ENCODE measurements around the gene COQ8A.

The COQ8A gene

DNA sequence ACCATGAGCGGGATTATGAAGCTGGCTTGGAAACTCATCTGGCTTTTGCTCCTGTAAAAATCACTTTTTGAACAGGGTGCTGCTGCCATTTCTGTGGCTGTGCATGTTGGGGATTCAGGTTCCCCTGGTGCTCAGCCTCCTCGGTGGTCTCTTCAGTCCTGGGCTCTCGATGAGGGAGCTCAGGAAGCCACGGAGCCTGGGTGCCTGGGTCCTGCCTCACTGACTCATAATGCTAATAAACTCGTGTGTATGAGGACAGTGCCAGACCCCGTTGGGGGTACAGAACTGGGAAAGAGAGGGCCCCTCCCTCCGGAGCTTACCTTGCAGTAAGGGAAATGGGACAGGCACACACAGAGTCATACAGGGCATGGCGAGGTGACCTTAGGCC, 5.8 kb downstream of the COQ8A start:
- Histone ChIP-seq H3K9me3 (ENCODE audit: control insufficient read depth, low read depth, low read length) (no peaks in the 10 kb centered on the region), H3K36me3 (ENCODE audit: control insufficient read depth, low read depth, low read length) (no peaks in the 10 kb centered on the region), H3K27me3 (ENCODE audit: control insufficient read depth, insufficient read depth, low read length) (peaks cover 3% of the 10 kb centered on the region), H3K9ac (ENCODE audit: low read length) (no peak overlapping the region), H3K27ac (ENCODE audit: low read length) (no peak overlapping the region), H3K4me1 (ENCODE audit: control insufficient read depth, low read depth, low read length) (peaks cover 13% of the 10 kb centered on the region), H3K4me3 (ENCODE audit: low read length) (no peak overlapping the region)

DNA sequence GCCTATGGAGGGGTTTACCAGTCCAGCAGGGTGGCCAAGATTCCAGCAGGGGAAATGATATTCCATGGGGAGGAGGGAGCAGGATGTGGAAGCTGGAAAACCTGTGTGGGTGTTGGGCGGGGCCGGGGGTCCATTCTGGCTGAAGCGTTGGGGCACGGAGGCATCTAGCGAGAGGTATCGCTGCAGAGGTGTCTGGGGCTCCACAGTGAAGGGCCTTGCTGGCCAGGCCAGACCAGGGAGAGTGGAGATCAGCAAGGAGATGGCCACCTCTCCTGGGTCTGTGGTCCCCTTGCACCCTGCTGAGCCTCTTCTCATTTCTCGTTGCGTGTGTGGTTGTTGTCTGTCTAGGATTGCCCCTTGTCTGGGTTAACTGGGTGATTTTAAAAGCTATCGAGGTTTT, 6.2 kb downstream of the COQ8A start:
- Histone ChIP-seq H3K27ac (ENCODE audit: low read length) (no peak overlapping the region), H3K27me3 (ENCODE audit: control insufficient read depth, insufficient read depth, low read length) (no peaks in the 10 kb centered on the region), H3K36me3 (ENCODE audit: control insufficient read depth, low read depth, low read length) (no peaks in the 10 kb centered on the region), H3K4me3 (ENCODE audit: low read length) (no peak overlapping the region), H3K9me3 (ENCODE audit: control insufficient read depth, low read depth, low read length) (no peaks in the 10 kb centered on the region), H3K9ac (ENCODE audit: low read length) (no peak overlapping the region), H3K4me1 (ENCODE audit: control insufficient read depth, low read depth, low read length) (peaks cover 11% of the 10 kb centered on the region)

DNA sequence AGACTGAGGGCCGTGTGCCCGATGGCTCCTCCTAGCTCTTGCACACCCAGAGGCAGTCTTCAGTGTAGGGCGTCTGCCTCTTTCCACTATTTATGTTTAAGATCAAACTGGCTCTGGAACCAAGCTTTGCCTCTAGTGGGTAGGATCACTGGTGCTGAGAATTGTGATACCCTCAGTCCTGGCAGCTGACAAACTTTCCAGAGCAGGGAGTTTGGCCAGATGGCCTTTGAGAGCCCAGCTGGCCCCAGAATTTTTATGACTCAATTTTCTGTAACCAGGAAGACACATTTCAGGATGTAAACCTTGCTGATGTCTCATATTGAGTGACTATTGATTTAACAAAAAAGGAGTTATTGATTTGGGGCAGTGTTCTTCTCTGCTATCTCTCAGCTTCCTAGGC, 6.7 kb downstream of the COQ8A start:
- peaks cover 11% of the 10 kb centered on the region for H3K4me1 ChIP-seq (ENCODE audit: control insufficient read depth, low read depth, low read length)
- H3K27me3 ChIP-seq (ENCODE audit: control insufficient read depth, insufficient read depth, low read length): no peaks in the 10 kb centered on the region
- no peak overlapping the region for H3K9ac ChIP-seq (ENCODE audit: low read length)
- H3K9me3 ChIP-seq (ENCODE audit: control insufficient read depth, low read depth, low read length): no peaks in the 10 kb centered on the region
- no peak overlapping the region for H3K4me3 ChIP-seq (ENCODE audit: low read length)
- no peaks in the 10 kb centered on the region for H3K36me3 ChIP-seq (ENCODE audit: control insufficient read depth, low read depth, low read length)
- no peak overlapping the region for H3K27ac ChIP-seq (ENCODE audit: low read length)

GRCh38 chr1:226948051-226948450, 8.0 kb downstream of the COQ8A start:
- Histone ChIP-seq H3K4me1 (ENCODE audit: control insufficient read depth, low read depth, low read length) (peaks cover 11% of the 10 kb centered on the region), H3K9me3 (ENCODE audit: control insufficient read depth, low read depth, low read length) (no peaks in the 10 kb centered on the region), H3K36me3 (ENCODE audit: control insufficient read depth, low read depth, low read length) (no peaks in the 10 kb centered on the region), H3K9ac (ENCODE audit: low read length) (no peak overlapping the region), H3K27me3 (ENCODE audit: control insufficient read depth, insufficient read depth, low read length) (no peaks in the 10 kb centered on the region), H3K27ac (ENCODE audit: low read length) (no peak overlapping the region), H3K4me3 (ENCODE audit: low read length) (no peak overlapping the region)

- Histone ChIP-seq H3K27me3 (ENCODE audit: control insufficient read depth, insufficient read depth, low read length) (no peaks in the 10 kb centered on the region), H3K9ac (ENCODE audit: low read length) (no peak overlapping the region), H3K4me1 (ENCODE audit: control insufficient read depth, low read depth, low read length) (peaks cover 11% of the 10 kb centered on the region)
Measured at GRCh38 chr1:226948480-226948879, 8.4 kb downstream of the COQ8A start.

GRCh38 chr1:226948996-226949395, 8.9 kb downstream of the COQ8A start:
- Histone ChIP-seq H3K27me3 (ENCODE audit: control insufficient read depth, insufficient read depth, low read length) (no peaks in the 10 kb centered on the region), H3K9me3 (ENCODE audit: control insufficient read depth, low read depth, low read length) (no peaks in the 10 kb centered on the region), H3K36me3 (ENCODE audit: control insufficient read depth, low read depth, low read length) (no peaks in the 10 kb centered on the region), H3K27ac (ENCODE audit: low read length) (no peak overlapping the region), H3K9ac (ENCODE audit: low read length) (no peak overlapping the region), H3K4me1 (ENCODE audit: control insufficient read depth, low read depth, low read length) (peaks cover 11% of the 10 kb centered on the region), H3K4me3 (ENCODE audit: low read length) (no peak overlapping the region)

More at GRCh38 chr1:226948480-226948879, 8.4 kb downstream of the COQ8A start:
- Histone ChIP-seq H3K36me3 (ENCODE audit: control insufficient read depth, low read depth, low read length) (no peaks in the 10 kb centered on the region), H3K27ac (ENCODE audit: low read length) (no peak overlapping the region), H3K4me3 (ENCODE audit: low read length) (no peak overlapping the region), H3K9me3 (ENCODE audit: control insufficient read depth, low read depth, low read length) (no peaks in the 10 kb centered on the region)

GRCh38 chr1:226949401-226949800, 9.3 kb downstream of the COQ8A start:
- Histone ChIP-seq H3K4me3 (ENCODE audit: low read length) (no peak overlapping the region), H3K9me3 (ENCODE audit: control insufficient read depth, low read depth, low read length) (no peaks in the 10 kb centered on the region), H3K9ac (ENCODE audit: low read length) (no peak overlapping the region), H3K27me3 (ENCODE audit: control insufficient read depth, insufficient read depth, low read length) (no peaks in the 10 kb centered on the region), H3K27ac (ENCODE audit: low read length) (no peak overlapping the region), H3K36me3 (ENCODE audit: control insufficient read depth, low read depth, low read length) (no peaks in the 10 kb centered on the region), H3K4me1 (ENCODE audit: control insufficient read depth, low read depth, low read length) (peaks cover 11% of the 10 kb centered on the region)

- Histone ChIP-seq H3K36me3 (ENCODE audit: control insufficient read depth, low read depth, low read length) (no peaks in the 10 kb centered on the region), H3K9me3 (ENCODE audit: control insufficient read depth, low read depth, low read length) (no peaks in the 10 kb centered on the region), H3K4me3 (ENCODE audit: low read length) (no peak overlapping the region), H3K27me3 (ENCODE audit: control insufficient read depth, insufficient read depth, low read length) (no peaks in the 10 kb centered on the region), H3K4me1 (ENCODE audit: control insufficient read depth, low read depth, low read length) (peaks cover 5% of the 10 kb centered on the region), H3K9ac (ENCODE audit: low read length) (no peak overlapping the region), H3K27ac (ENCODE audit: low read length) (no peak overlapping the region)
Measured at GRCh38 chr1:226950316-226950715, 10.2 kb downstream of the COQ8A start.

- Histone ChIP-seq H3K9ac (ENCODE audit: low read length) (no peak overlapping the region), H3K27me3 (ENCODE audit: control insufficient read depth, insufficient read depth, low read length) (no peaks in the 10 kb centered on the region), H3K9me3 (ENCODE audit: control insufficient read depth, low read depth, low read length) (no peaks in the 10 kb centered on the region), H3K4me3 (ENCODE audit: low read length) (no peak overlapping the region), H3K36me3 (ENCODE audit: control insufficient read depth, low read depth, low read length) (no peaks in the 10 kb centered on the region), H3K4me1 (ENCODE audit: control insufficient read depth, low read depth, low read length) (no peaks in the 10 kb centered on the region), H3K27ac (ENCODE audit: low read length) (no peak overlapping the region)
Measured at GRCh38 chr1:226950871-226951270, 10.8 kb downstream of the COQ8A start.

GRCh38 chr1:226951286-226952117, 11.4 kb downstream of the COQ8A start:
- Histone ChIP-seq H3K27me3 (ENCODE audit: control insufficient read depth, insufficient read depth, low read length) (no peaks in the 10 kb centered on the region), H3K27ac (ENCODE audit: low read length) (no peak overlapping the region)

GRCh38 chr1:226952118-226952441, 12.0 kb downstream of the COQ8A start:
- no peak overlapping the region for H3K4me3 ChIP-seq (ENCODE audit: low read length)
- no peaks in the 10 kb centered on the region for H3K27me3 ChIP-seq (ENCODE audit: control insufficient read depth, insufficient read depth, low read length)
- no peak overlapping the region for H3K9ac ChIP-seq (ENCODE audit: low read length)
- H3K9me3 ChIP-seq (ENCODE audit: control insufficient read depth, low read depth, low read length): no peaks in the 10 kb centered on the region
- no peaks in the 10 kb centered on the region for H3K4me1 ChIP-seq (ENCODE audit: control insufficient read depth, low read depth, low read length)
- H3K36me3 ChIP-seq (ENCODE audit: control insufficient read depth, low read depth, low read length): no peaks in the 10 kb centered on the region
- no peak overlapping the region for H3K27ac ChIP-seq (ENCODE audit: low read length)

More at GRCh38 chr1:226951286-226952117, 11.4 kb downstream of the COQ8A start:
- Histone ChIP-seq H3K9me3 (ENCODE audit: control insufficient read depth, low read depth, low read length) (no peaks in the 10 kb centered on the region), H3K4me1 (ENCODE audit: control insufficient read depth, low read depth, low read length) (no peaks in the 10 kb centered on the region), H3K4me3 (ENCODE audit: low read length) (no peak overlapping the region), H3K9ac (ENCODE audit: low read length) (no peak overlapping the region), H3K36me3 (ENCODE audit: control insufficient read depth, low read depth, low read length) (no peaks in the 10 kb centered on the region)

GRCh38 chr1:226953175-226953800, 13.2 kb downstream of the COQ8A start:
- Histone ChIP-seq H3K9me3 (ENCODE audit: control insufficient read depth, low read depth, low read length) (no peaks in the 10 kb centered on the region), H3K27me3 (ENCODE audit: control insufficient read depth, insufficient read depth, low read length) (no peaks in the 10 kb centered on the region), H3K9ac (ENCODE audit: low read length) (no peak overlapping the region), H3K4me3 (ENCODE audit: low read length) (no peak overlapping the region), H3K27ac (ENCODE audit: low read length) (no peak overlapping the region), H3K36me3 (ENCODE audit: control insufficient read depth, low read depth, low read length) (no peaks in the 10 kb centered on the region), H3K4me1 (ENCODE audit: control insufficient read depth, low read depth, low read length) (no peaks in the 10 kb centered on the region)
